ENCODE measurements around the gene OR6C1.
"Not testable (repeated sequence)": the region's sequence is repeated elsewhere in the genome, so short reads cannot be mapped to it uniquely, and the experiment has no call there.

The OR6C1 gene

DNA sequence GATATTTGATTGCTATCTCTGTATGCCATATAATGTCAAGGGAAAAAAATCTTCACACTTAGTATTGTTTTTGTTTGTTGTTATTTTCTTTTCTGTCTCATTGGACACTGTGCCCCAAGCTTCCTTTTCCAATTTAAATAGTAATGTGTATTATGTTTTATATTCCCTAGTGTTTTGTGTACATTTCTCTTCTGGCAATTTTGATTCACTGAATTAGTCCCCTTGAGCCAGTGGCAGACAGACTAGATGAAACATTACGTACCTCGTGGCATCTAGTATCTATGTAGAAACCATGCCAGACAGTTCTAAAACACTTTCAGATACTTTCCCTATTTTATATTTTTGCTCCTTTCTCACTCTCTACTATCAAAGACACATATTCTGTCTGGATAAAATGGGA is at the start of gene OR6C1:
OR6C1 (plus strand) TSS at position 301 of the 400 bp plus-strand sequence. CDS start 6,257 bp downstream, outside the sequence.
- no peak for DNase-seq (ENCODE audit: low read depth in 2 of 2, low spot score in 1 of 2)

- DNase-seq (ENCODE audit: low read depth in 2 of 2, low spot score in 1 of 2): no peak
Observed at GRCh38 chr12:55280991-55281390, 33.2 kb upstream of the OR6C1 start.

GRCh38 chr12:55289999-55290398 is 24.1 kb upstream of the OR6C1 start:
- no peak for DNase-seq (ENCODE audit: low read depth in 2 of 2, low spot score in 1 of 2)

- DNase-seq (ENCODE audit: low read depth in 2 of 2, low spot score in 1 of 2): no peak
Observed at GRCh38 chr12:55296469-55296868, 17.7 kb upstream of the OR6C1 start, which contains the start of gene OR6C6. TSS of gene OR6C6 (minus strand) at chr12:55296569. CDS start at chr12:55295232, 1,337 bp downstream.

- DNase-seq (ENCODE audit: low read depth in 2 of 2, low spot score in 1 of 2): no peak
Observed at GRCh38 chr12:55320201-55320600, 6.1 kb downstream of the OR6C1 start.

- DNase-seq (ENCODE audit: low read depth in 2 of 2, low spot score in 1 of 2): not testable (repeated sequence)
Observed at GRCh38 chr12:55325801-55326200, 11.7 kb downstream of the OR6C1 start.

DNA sequence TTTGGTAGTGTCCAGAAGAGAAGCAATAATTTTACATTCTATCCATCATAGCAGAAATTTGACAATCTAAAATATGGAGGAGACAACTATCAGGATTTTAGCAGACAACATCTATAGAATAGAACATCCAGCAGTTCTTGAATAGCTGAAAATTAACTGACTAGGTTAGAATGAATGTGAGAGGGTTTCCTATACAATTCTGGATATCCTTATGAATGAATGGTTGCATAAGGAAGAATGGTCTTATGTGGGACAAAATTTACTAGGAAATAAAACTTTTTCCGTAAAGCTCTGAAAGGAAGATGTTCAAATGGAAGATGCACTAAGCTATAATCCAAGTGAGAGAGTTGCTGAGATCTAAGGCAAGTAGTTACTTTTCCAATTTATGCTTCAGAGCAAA is 16.3 kb downstream of the OR6C1 start, which contains the start of gene OR6C3:
OR6C3 (plus strand) TSS at position 301 of the 400 bp plus-strand sequence. CDS start 955 bp downstream, outside the sequence.
- DNase-seq (ENCODE audit: low read depth in 2 of 2, low spot score in 1 of 2): no peak

- DNase-seq (ENCODE audit: low read depth in 2 of 2, low spot score in 1 of 2): no peak
Observed at GRCh38 chr12:55336002-55336401, 21.9 kb downstream of the OR6C1 start.

DNA sequence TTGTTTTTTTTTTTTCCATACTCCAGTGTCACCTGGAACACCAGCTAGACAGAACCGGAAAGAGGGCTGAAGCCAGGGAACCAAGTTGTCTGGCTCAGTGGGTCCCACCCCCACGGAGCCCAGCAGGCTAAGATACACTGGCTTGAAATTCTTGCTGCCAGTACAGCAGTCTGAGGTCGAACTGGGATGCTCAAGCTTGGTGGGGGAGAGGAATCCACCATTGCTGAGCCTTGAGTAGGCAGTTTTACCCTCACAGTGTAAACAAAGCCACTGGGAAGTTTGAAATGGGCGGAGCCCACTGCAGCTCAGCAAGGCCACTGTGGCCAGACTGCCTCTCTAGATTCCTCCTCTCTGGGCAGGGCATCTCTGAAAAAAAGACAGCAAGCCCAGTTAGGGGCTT is 41.2 kb downstream of the OR6C1 start:
- not testable (repeated sequence) for DNase-seq (ENCODE audit: low read depth in 2 of 2, low spot score in 1 of 2)

GRCh38 chr12:55362675-55363074 is 48.5 kb downstream of the OR6C1 start, which contains the start of gene OR6C75:
TSS of gene OR6C75 (plus strand) at chr12:55362975. CDS start at chr12:55365111, 2,136 bp downstream.
- no peak for DNase-seq (ENCODE audit: low read depth in 2 of 2, low spot score in 1 of 2)

GRCh38 chr12:55365086-55365485 is 50.9 kb downstream of the OR6C1 start:
- no peak for DNase-seq (ENCODE audit: low read depth in 2 of 2, low spot score in 1 of 2)
